Nephron (organoid): ENCODE data around the gene AAGAB.
"Not testable (repeated sequence)": the region's sequence is repeated elsewhere in the genome, so short reads cannot be mapped to it uniquely, and the experiment has no call there.

Source experiments
- H3K27ac Mint-ChIP-seq, 3 experiments: 2 replicates each; pipeline ENCODE4 v1.8.0; 2020; ENCODE audit warnings: mixed read lengths in 3 of 3, mild to moderate bottlenecking in 2 of 3, moderate library complexity in 1 of 3
- H3K27me3 Mint-ChIP-seq: 2 replicates; pipeline ENCODE4 v1.8.0; 2021; ENCODE audit warnings: low read depth, mild to moderate bottlenecking, moderate library complexity, mixed read lengths
- H3K36me3 Mint-ChIP-seq: 2 replicates; pipeline ENCODE4 v1.8.0; 2020; ENCODE audit warnings: low read depth, mixed read lengths
- H3K4me1 Mint-ChIP-seq: 2 replicates; pipeline ENCODE4 v1.8.0; 2020; ENCODE audit warnings: mixed read lengths
- H3K4me3 Mint-ChIP-seq, 3 experiments: 2 replicates each; pipeline ENCODE4 v1.8.0; 2020; ENCODE audit warnings: mild to moderate bottlenecking in 3 of 3, mixed read lengths in 3 of 3, moderate library complexity in 2 of 3
- H3K9me3 Mint-ChIP-seq: 2 replicates; pipeline ENCODE4 v1.8.0; 2020; ENCODE audit warnings: mixed read lengths
- TF ChIP-seq, protein P1 (sequence below), 3 experiments: fragments of 200-600 bp; sonication (generic); IDR thresholded peaks; one replicate each; pipeline ENCODE4 v1.5.0; 2021; ENCODE audit warnings: antibody characterized with exemption in 3 of 3; ENCODE audit not compliant: unreplicated experiment in 3 of 3

The AAGAB gene

DNA sequence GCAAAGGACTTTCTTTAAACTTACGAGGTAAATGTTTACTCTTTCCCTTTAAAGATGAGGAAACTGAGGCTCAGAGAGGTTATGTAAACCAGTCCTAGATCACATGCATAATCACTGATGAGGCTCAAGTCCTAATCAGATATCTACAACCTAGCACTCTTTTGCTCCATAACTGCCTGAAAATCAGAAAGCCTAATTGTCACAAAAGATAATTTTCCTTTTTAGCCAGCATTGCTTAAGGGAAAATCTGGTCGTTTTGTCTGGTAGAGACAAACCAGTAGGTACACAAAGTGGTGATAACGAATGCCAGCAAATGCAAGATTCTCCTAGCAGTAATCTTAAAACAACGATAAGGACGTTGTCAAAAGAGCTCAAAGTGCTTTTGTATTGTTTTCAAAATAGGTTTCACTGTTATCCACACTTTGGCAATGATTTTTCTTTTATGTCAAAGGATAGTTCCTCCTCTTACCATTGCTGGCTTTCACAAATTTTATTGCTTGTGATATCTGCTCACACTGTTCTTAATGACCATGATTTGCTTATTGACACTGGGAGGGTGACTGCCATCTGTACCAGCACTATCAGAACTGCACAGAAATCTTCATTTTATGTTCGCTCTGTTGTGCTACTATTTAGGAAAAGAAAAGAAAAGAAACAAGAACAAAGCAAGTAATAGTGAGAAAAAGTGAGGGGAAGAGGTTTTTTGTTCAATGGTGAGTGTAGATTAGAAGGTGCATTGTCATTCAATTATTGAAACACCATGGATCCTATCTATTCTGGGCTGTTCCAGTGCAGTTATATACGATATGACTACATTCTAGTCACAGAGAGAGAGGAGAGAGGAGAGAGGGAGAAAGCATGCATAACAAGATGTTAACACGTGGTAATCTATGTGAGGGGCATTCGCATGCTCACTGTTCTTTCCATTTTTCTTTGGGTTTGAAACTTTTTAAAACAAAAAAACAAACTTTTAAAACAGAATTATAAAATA, 13.8 kb upstream of the AAGAB start:
- Mint-ChIP-seq H3K9me3 (peaks cover 3% of the 10 kb centered on the region), H3K4me3 (no peak overlapping the region), H3K36me3 (no peaks in the 10 kb centered on the region), H3K27ac (no peak overlapping the region), H3K4me1 (no peaks in the 10 kb centered on the region), H3K27me3 (no peaks in the 10 kb centered on the region)
- TF ChIP-seq, protein P1, sequence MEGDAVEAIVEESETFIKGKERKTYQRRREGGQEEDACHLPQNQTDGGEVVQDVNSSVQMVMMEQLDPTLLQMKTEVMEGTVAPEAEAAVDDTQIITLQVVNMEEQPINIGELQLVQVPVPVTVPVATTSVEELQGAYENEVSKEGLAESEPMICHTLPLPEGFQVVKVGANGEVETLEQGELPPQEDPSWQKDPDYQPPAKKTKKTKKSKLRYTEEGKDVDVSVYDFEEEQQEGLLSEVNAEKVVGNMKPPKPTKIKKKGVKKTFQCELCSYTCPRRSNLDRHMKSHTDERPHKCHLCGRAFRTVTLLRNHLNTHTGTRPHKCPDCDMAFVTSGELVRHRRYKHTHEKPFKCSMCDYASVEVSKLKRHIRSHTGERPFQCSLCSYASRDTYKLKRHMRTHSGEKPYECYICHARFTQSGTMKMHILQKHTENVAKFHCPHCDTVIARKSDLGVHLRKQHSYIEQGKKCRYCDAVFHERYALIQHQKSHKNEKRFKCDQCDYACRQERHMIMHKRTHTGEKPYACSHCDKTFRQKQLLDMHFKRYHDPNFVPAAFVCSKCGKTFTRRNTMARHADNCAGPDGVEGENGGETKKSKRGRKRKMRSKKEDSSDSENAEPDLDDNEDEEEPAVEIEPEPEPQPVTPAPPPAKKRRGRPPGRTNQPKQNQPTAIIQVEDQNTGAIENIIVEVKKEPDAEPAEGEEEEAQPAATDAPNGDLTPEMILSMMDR (IDR thresholded peaks at IDR 0.05; ENCODE audit: unreplicated experiment in 3 of 3): no peak

GRCh38 chr15:67267440-67267839, 13.0 kb upstream of the AAGAB start:
- Mint-ChIP-seq H3K27me3 (no peaks in the 10 kb centered on the region), H3K27ac (no peak overlapping the region), H3K4me3 (no peak overlapping the region), H3K4me1 (no peaks in the 10 kb centered on the region), H3K36me3 (no peaks in the 10 kb centered on the region), H3K9me3 (peaks cover 1% of the 10 kb centered on the region)
- TF ChIP-seq, protein P1 (IDR thresholded peaks at IDR 0.05; ENCODE audit: unreplicated experiment in 3 of 3): no peak

GRCh38 chr15:67266870-67267269, 12.4 kb upstream of the AAGAB start:
- H3K36me3 Mint-ChIP-seq: no peaks in the 10 kb centered on the region
- no peaks in the 10 kb centered on the region for H3K4me1 Mint-ChIP-seq
- H3K27ac Mint-ChIP-seq: no peak overlapping the region
- H3K9me3 Mint-ChIP-seq: no peaks in the 10 kb centered on the region
- H3K27me3 Mint-ChIP-seq: no peaks in the 10 kb centered on the region
- no peak overlapping the region for H3K4me3 Mint-ChIP-seq
- TF ChIP-seq, protein P1 (IDR thresholded peaks at IDR 0.05; ENCODE audit: unreplicated experiment in 3 of 3): no peak

- H3K27ac Mint-ChIP-seq: no peak overlapping the region
- TF ChIP-seq, protein P1 (IDR thresholded peaks at IDR 0.05; ENCODE audit: unreplicated experiment in 3 of 3): no peak
- peaks cover 3% of the 10 kb centered on the region for H3K4me1 Mint-ChIP-seq
- no peaks in the 10 kb centered on the region for H3K9me3 Mint-ChIP-seq
- H3K4me3 Mint-ChIP-seq: no peak overlapping the region
- peaks cover 5% of the 10 kb centered on the region for H3K27me3 Mint-ChIP-seq
- no peaks in the 10 kb centered on the region for H3K36me3 Mint-ChIP-seq
These were observed 5.3 kb upstream of the AAGAB start for GRCh38 chr15:67259806-67260205.

GRCh38 chr15:67259379-67259778, 4.9 kb upstream of the AAGAB start:
- TF ChIP-seq, protein P1 (IDR thresholded peaks at IDR 0.05; ENCODE audit: unreplicated experiment in 3 of 3): no peak
- Mint-ChIP-seq H3K4me3 (no peak overlapping the region), H3K27ac (no peak overlapping the region), H3K9me3 (no peaks in the 10 kb centered on the region), H3K27me3 (peaks cover 7% of the 10 kb centered on the region), H3K36me3 (no peaks in the 10 kb centered on the region), H3K4me1 (peaks cover 6% of the 10 kb centered on the region)

DNA sequence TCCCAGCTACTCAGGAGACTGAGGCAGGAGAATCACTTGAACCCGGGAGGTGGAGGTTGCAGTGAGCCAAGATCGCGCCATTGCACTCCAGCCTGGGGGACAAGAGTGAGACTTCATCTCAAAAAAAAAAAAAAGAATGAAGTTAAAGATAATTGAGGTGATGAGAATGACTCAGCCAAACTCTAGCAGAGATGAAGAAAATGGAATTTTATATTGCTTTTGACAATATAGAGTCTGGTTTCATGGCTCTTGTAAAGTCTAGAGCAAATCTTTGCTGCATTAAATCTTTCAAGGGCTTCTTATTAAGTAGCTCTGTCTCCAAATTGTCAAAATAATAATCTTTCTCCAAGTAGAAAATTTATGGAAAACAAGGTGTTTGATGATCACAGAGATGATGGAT, 4.0 kb upstream of the AAGAB start:
- not testable (repeated sequence) for H3K36me3 Mint-ChIP-seq, H3K4me1 Mint-ChIP-seq, H3K4me3 Mint-ChIP-seq, H3K9me3 Mint-ChIP-seq, H3K27ac Mint-ChIP-seq, H3K27me3 Mint-ChIP-seq
